ENCODE results near the gene FILIP1L. TPM values are rescaled to one million over a fixed set of nuclear protein-coding genes. Genes with fewer than 3 reads are reported as not detected.
A peak's percentile ranks its signal among the peaks of the same experiment; 100 is the strongest.

The FILIP1L gene
- total RNA-seq, 1 experiment from 2014 or later: 0.07 TPM

GRCh38 chr3:99843590-99844258, 270.6 kb downstream of the FILIP1L start:
- Mint-ChIP-seq H3K4me1 (peaks cover 23 to 24% of the 10 kb centered on the region in 2 experiments), H3K27me3 (ENCODE audit: low read depth) (no peaks in the 10 kb centered on the region), H3K4me3 (no peak overlapping the region), H3K36me3 (ENCODE audit: insufficient read depth in 1 of 3, low read depth in 3 of 3) (no peaks in the 10 kb centered on the region), H3K9me3 (no peaks in the 10 kb centered on the region), H3K27ac (peak overlapping the region in 1 of 3 experiments; percentile 49; a peak in 1 of 7 replicates)
- Histone ChIP-seq H3K23me2 (ENCODE audit: insufficient read length, low read depth, low read length, poor library complexity, severe bottlenecking) (no peaks in the 10 kb centered on the region), H3K56ac (ENCODE audit: insufficient read length, low read depth, low read length) (no peak overlapping the region), H3K27me3 (ENCODE audit: insufficient read depth, low read length) (no peaks in the 10 kb centered on the region), H2AK5ac (ENCODE audit: insufficient read length, low read length) (no peak overlapping the region), H3K18ac (ENCODE audit: insufficient read length, low read depth, low read length) (no peak overlapping the region), H2BK15ac (ENCODE audit: low read depth, low read length) (no peak overlapping the region), H4K91ac (ENCODE audit: insufficient read length, low read depth, low read length) (no peak overlapping the region), H4K8ac (replicated peaks; ENCODE audit: insufficient read length, low read depth, low read length) (no peak overlapping the region), H3K9ac (ENCODE audit: extremely low read depth, insufficient read length, low read length) (no peak overlapping the region), H4K5ac (ENCODE audit: insufficient read length, low read depth, low read length) (no peak overlapping the region), H4K20me1 (ENCODE audit: control insufficient read depth, insufficient read depth, insufficient read length) (no peaks in the 10 kb centered on the region), H2BK120ac (ENCODE audit: low read depth, low read length, poor library complexity, severe bottlenecking) (no peak overlapping the region), H3K9me3 (ENCODE audit: control insufficient read depth, low read depth, low read length) (no peaks in the 10 kb centered on the region), H3T11ph (ENCODE audit: low read length) (no peak overlapping the region), H2AFZ (ENCODE audit: low read length) (no peak overlapping the region), H3K4me2 (ENCODE audit: insufficient read depth, insufficient read length, low read length) (no peak overlapping the region), H2BK20ac (ENCODE audit: low read depth, low read length, poor library complexity, severe bottlenecking) (no peak overlapping the region), H3K14ac (ENCODE audit: insufficient read depth, low read length) (no peak overlapping the region), H3K79me2 (ENCODE audit: insufficient read depth, low read length) (no peaks in the 10 kb centered on the region), H2BK5ac (ENCODE audit: insufficient read length, low read length) (no peak overlapping the region), H2BK12ac (ENCODE audit: insufficient read length, low read depth, low read length) (no peak overlapping the region), H3K4me1 (ENCODE audit: insufficient read depth, low read length) (no peaks in the 10 kb centered on the region; the same call in 1 of the 2 replicates), H3K4ac (ENCODE audit: low read depth, low read length) (no peak overlapping the region), H3K23ac (ENCODE audit: insufficient read length, low read depth, low read length) (no peak overlapping the region), H3K27ac (ENCODE audit: insufficient read length, low read depth, low read length) (no peak overlapping the region), H3K79me1 (ENCODE audit: insufficient read depth, low read depth, low read length, poor library complexity, severe bottlenecking) (no peaks in the 10 kb centered on the region)
- WGBS (ENCODE audit: extremely low coverage, insufficient read length, low lambda C conversion rate): no CpG with 5 or more reads among the region's 10 CpGs
- no peak for DNase-seq
- peak; percentile 12; the same call in 1 of the 3 replicates for TF ChIP-seq CTCF (conservative IDR thresholded peaks at IDR 0.05)
